Hepatic stellate cell (primary cell): Measurements from ENCODE around the gene MRPL54.
"Not testable (repeated sequence)": the region's sequence is repeated elsewhere in the genome, so short reads cannot be mapped to it uniquely, and the experiment has no call there.

ENCODE experiments used
- DNase-seq: peaks from one replicate; pipeline ENCODE4 v3.0.0; 2011; ENCODE audit warnings: low spot score

MRPL54 gene

DNA sequence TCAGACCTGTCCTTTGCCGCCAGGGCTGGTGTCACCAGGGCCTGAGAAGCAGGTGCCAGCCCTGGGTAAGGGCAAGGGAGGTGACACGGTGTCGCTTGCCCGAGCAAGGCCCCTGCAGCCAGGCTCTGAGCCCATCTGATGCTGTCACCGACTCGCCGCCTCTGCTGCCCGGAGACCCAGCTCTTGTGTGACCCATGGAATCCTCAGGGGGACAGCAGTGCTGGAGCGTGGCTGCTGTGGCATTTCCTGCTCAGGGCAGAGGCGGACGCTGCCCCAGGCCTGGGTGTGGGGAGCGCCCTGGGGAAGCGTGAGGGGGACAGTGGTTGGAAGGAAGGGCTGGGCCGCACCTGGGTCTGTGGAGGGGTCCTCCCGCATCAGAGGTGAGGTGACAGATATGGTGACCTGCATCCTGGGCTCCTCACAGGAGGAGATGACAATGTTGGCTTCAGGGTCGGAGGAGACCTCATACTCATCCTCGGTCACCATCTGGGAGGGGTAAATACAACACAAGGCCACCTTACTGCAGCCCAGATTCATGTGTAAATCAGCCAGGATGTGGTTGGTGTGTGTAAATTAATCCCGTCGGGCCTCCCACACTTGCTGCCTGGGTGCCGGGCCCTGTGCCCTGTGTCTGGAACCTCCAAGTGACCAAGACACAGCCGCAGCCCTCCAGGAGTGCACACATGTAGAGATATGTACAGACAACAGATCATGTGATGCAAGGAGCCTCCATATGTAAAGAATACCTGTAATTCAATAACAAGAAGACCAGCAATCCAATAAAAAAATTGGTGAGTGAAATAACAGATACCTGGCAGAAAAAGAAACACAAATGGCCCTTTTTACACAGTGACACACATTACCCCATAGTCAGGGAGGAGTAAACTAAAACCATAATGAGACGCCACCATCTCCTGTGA is 51.3 kb downstream of the MRPL54 start:
- no peak for DNase-seq

DNA sequence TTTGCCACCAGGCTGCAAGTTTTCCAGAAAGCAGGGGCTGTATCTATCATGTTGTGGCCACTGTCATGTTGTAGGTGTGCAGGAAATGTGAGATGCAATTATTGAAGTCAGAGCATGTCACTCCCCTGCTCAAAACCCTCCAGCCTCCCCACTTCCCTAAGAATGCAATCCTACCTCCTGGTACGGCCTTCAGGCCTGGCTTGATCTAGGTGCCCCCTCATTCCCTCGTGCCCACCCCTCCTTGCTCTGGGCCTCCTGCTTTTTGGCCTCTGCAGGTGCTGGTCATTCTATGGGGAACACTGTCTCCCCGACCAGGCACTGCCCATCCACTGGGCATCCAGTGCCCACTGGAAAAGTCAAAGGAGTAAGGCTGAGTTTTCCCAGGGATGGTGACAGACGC is 52.2 kb downstream of the MRPL54 start:
- no peak for DNase-seq

DNA sequence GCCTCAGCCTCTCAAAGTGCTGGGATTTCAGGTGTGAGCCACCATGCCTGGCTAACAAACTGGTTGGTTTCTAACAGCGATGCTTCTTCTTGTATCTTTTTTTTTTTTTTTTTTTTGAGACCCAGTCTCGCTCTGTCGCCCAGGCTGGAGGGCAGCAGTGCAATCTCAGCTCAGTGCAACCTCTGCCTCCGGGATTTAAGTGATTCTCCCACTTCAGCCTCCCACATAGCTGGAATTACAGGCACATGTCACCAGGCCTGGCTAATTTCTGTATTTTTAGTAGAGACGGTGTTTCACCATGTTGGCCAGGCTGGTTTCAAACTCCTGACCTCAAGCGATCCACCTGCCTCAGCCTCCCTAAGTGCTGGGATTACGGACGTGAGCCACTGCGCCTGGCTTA is 53.7 kb downstream of the MRPL54 start:
- DNase-seq: not testable (repeated sequence)

DNA sequence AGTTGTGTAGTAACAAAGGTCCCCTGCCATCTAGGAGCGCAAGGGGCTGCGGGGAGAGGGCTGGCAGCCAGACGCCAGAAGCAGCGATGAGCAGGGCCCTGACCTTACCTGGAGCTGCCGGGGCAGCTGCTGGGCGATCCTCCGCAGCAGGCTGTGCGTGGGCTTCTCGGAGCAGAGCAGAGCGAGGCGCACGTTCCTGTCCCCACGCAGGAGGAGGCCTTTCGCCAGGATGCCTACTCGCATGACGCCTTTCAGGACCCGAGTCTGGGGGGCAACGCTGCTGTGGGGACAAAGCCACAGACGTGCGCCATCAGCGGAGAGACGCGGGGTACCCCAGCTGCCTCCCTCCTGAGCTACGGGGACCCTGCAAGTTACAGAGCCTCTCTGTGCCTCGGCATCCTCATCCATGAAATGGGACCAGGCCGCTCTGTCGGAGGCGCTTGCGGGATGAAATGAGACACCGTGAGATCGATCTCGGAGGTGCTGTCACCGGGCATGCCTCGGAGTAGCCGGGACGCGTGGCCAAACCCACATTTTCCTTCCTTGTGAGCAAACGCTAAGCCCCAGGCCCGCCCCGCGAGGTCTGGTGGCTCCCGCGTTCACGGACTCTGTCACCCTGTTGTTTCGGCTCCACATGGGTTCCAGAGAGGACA is 54.2 kb downstream of the MRPL54 start:
- no peak for DNase-seq
